Transverse colon (tissue), 4 donors: ENCODE measurements around the gene DAP3.
"Not testable (repeated sequence)": the region's sequence is repeated elsewhere in the genome, so short reads cannot be mapped to it uniquely, and the experiment has no call there.

Experiments used
- EP300 ChIP-seq: sonication (generic); formaldehyde crosslinking; IDR thresholded peaks from one replicate; pipeline ENCODE4 v1.6.1; 2017; ENCODE audit warnings: antibody characterized with exemption, low read depth
- POLR2A ChIP-seq: fragments of 450-650 bp; IDR thresholded peaks from one replicate; pipeline ENCODE4 v1.6.1; 2016; ENCODE audit warnings: antibody characterized with exemption, mild to moderate bottlenecking, moderate library complexity
- POLR2AphosphoS5 ChIP-seq, 3 donors: sonication (generic); formaldehyde crosslinking; IDR thresholded peaks; one replicate each; pipeline ENCODE4 v1.6.1; 2016; ENCODE audit warnings: antibody characterized with exemption in 3 of 3
- TF ChIP-seq, protein P1 (sequence below), 5 experiments: fragments of 200-600 bp in 3 of 5; fragments of 450-650 bp in 2 of 5; sonication (generic) in 3 of 5; IDR thresholded peaks; 1 replicate in 2 of 5; 2 replicates in 3 of 5; pipeline ENCODE4 v1.5.1; 2016 to 2017; ENCODE audit warnings: antibody characterized with exemption in 5 of 5, inconsistent platforms in 3 of 5, mild to moderate bottlenecking in 2 of 5, moderate library complexity in 1 of 5

DNA sequence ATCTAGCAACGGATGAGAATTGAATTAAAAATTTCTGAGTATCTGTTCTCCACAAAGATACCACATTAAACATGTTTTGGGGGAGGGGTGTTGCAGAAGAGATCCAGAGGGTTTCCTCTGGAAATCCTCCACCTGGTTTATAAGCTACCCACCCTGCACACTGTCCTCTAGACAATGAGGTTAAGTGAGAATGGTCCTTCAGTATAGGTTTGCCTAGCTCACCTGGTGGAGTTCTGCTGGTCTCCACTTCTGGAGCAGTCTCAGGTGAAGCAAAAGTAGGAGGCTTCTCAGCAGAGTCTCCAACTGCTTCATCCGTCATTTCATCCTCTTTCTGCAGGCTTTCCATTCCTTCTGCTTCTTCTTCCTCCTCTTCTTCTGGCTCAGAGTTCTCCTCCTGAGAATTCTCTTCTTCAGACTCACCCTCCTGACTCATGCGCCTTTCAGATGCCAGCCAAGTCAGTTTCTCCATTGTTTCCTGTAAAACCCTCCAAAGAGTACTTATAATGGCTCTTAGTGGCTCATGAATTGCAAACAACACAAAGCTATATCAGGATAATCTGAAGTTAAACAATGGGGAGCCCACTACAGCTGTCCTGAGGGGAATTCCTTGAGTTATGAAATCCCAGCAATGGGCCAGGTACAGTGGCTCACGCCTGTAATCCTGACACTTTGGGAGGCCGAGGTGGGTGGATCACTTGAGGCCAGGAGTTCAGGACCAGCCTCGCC lies 74.4 kb downstream of the DAP3 start:
- TF ChIP-seq, protein P1, sequence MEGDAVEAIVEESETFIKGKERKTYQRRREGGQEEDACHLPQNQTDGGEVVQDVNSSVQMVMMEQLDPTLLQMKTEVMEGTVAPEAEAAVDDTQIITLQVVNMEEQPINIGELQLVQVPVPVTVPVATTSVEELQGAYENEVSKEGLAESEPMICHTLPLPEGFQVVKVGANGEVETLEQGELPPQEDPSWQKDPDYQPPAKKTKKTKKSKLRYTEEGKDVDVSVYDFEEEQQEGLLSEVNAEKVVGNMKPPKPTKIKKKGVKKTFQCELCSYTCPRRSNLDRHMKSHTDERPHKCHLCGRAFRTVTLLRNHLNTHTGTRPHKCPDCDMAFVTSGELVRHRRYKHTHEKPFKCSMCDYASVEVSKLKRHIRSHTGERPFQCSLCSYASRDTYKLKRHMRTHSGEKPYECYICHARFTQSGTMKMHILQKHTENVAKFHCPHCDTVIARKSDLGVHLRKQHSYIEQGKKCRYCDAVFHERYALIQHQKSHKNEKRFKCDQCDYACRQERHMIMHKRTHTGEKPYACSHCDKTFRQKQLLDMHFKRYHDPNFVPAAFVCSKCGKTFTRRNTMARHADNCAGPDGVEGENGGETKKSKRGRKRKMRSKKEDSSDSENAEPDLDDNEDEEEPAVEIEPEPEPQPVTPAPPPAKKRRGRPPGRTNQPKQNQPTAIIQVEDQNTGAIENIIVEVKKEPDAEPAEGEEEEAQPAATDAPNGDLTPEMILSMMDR (IDR thresholded peaks at IDR 0.05) = not testable (repeated sequence)
- not testable (repeated sequence) for TF ChIP-seq POLR2A; POLR2AphosphoS5 (IDR thresholded peaks at IDR 0.05); EP300
